ENCODE results near the gene TRIP13. TPM values are rescaled to one million over a fixed set of nuclear protein-coding genes. Genes with fewer than 3 reads are reported as not detected.
"Not testable (repeated sequence)": the region's sequence is repeated elsewhere in the genome, so short reads cannot be mapped to it uniquely, and the experiment has no call there.

TRIP13 gene
- total RNA-seq, 4 donors from 2014 or later, result 0.53 to 3.0 (median 1.6) TPM

- H3K4me3 ChIP-seq (ENCODE audit: low read depth, poor library complexity, severe bottlenecking), result no peak overlapping the region
- intact Hi-C loops (cut with DNase I; ENCODE audit: low total_unique reads), result no loop called here
- no peak for DNase-seq (ENCODE audit: low spot score in 2 of 2)
- TF ChIP-seq POLR2A (IDR thresholded peaks at IDR 0.05), result no peak
- TF ChIP-seq, protein P1, sequence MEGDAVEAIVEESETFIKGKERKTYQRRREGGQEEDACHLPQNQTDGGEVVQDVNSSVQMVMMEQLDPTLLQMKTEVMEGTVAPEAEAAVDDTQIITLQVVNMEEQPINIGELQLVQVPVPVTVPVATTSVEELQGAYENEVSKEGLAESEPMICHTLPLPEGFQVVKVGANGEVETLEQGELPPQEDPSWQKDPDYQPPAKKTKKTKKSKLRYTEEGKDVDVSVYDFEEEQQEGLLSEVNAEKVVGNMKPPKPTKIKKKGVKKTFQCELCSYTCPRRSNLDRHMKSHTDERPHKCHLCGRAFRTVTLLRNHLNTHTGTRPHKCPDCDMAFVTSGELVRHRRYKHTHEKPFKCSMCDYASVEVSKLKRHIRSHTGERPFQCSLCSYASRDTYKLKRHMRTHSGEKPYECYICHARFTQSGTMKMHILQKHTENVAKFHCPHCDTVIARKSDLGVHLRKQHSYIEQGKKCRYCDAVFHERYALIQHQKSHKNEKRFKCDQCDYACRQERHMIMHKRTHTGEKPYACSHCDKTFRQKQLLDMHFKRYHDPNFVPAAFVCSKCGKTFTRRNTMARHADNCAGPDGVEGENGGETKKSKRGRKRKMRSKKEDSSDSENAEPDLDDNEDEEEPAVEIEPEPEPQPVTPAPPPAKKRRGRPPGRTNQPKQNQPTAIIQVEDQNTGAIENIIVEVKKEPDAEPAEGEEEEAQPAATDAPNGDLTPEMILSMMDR (IDR thresholded peaks at IDR 0.05), result no peak
- 93 to 95% methylated on average over 15 of the region's 15 CpGs for WGBS, 2 donors
Measured at GRCh38 chr5:878125-878524, 14.6 kb upstream of the TRIP13 start.

- WGBS, 2 donors, result no CpG with 5 or more reads among the region's 8 CpGs
- DNase-seq (ENCODE audit: low spot score in 2 of 2); H3K4me3 ChIP-seq (ENCODE audit: low read depth, poor library complexity, severe bottlenecking): not testable (repeated sequence)
Measured at GRCh38 chr5:878677-879076, 14.0 kb upstream of the TRIP13 start.

GRCh38 chr5:880816-881550 is 11.7 kb upstream of the TRIP13 start:
- no peak for DNase-seq (ENCODE audit: low spot score in 2 of 2)
- TF ChIP-seq, protein P1 (IDR thresholded peaks at IDR 0.05), result no peak
- TF ChIP-seq POLR2A (IDR thresholded peaks at IDR 0.05), result no peak
- no peak overlapping the region for H3K4me3 ChIP-seq (ENCODE audit: low read depth, poor library complexity, severe bottlenecking)
- WGBS, 2 donors, result 93 to 94% methylated on average over 20 to 34 of the region's 35 CpGs
- intact Hi-C loops (cut with DNase I; ENCODE audit: low total_unique reads), result no loop called here

More at GRCh38 chr5:878677-879076, 14.0 kb upstream of the TRIP13 start:
- intact Hi-C loops (cut with DNase I; ENCODE audit: low total_unique reads), result not testable (repeated sequence)

GRCh38 chr5:881551-881935 is 11.1 kb upstream of the TRIP13 start:
- intact Hi-C loops (cut with DNase I; ENCODE audit: low total_unique reads), result no loop called here
- 87 to 89% methylated on average over 12 of the region's 12 CpGs for WGBS, 2 donors
- TF ChIP-seq, protein P1 (IDR thresholded peaks at IDR 0.05), result no peak
- no peak for TF ChIP-seq POLR2A (IDR thresholded peaks at IDR 0.05)
- no peak overlapping the region for H3K4me3 ChIP-seq (ENCODE audit: low read depth, poor library complexity, severe bottlenecking)
- DNase-seq (ENCODE audit: low spot score in 2 of 2), result no peak

DNA sequence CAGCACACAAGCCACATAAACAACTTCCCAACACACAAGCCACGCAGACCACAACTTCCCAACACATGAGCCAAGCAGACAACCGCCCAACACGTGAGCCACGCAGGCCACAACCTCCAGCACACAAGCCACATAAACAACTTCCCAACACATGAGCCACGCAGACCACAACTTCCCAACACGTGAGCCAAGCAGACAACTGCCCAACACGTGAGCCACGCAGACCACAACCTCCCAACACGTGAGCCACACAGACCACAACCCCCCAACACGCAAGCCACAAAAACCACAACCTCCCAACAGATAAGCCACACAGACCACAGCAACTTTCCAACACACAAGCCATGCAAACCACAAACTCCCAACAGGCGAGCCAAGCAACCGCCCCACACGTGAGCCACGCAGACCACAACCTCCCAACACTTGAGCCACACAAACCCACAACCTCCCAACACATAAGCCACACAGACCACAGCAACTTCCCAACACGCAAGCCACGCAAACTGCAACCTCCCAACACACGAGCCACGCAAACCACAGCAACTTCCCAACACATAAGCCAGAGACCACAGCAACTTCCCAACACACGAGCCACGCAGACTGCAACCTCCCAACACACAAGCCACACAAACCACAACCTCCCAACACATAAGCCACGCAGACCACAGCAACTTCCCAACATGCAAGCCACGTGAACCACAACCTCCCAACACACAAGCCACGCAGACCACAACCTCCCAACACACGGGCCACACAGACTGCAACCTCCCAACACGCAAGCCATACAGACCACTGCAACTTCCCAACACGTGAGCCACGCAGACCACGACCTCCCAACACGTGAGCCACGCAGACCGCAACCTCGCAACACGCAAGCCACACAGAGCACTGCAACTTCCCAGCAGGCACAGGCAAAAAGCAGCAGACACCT is 10.2 kb upstream of the TRIP13 start:
- no peak for TF ChIP-seq POLR2A (IDR thresholded peaks at IDR 0.05)
- TF ChIP-seq, protein P1 (IDR thresholded peaks at IDR 0.05), result no peak
- 90 to 93% methylated on average over 33 of the region's 33 CpGs for WGBS, 2 donors
- intact Hi-C loops (cut with DNase I; ENCODE audit: low total_unique reads), result no loop called here
- no peak overlapping the region for H3K4me3 ChIP-seq (ENCODE audit: low read depth, poor library complexity, severe bottlenecking)
- no peak for DNase-seq (ENCODE audit: low spot score in 2 of 2)

Measured in lower leg skin (tissue), 4 donors.